Astrocyte (in vitro differentiated cells and primary cell): ENCODE results near the gene TCF20. TPM values are rescaled to one million over a fixed set of nuclear protein-coding genes. Genes with fewer than 3 reads are reported as not detected.

Experiments used
- DNase-seq: peaks from one replicate; pipeline ENCODE4 v3.0.0-alpha.2; 2010; ENCODE audit warnings: low read depth
- FAIRE-seq: peaks from 2 replicates; lab custom pipeline; 2011; peaks lifted over from hg19 to GRCh38; lab: Jason Lieb, UNC
- H2AFZ ChIP-seq: 2 replicates; pipeline ENCODE4 v1.6.0; 2012; ENCODE audit warnings: low read depth, low read length, inconsistent platforms
- H3K27ac ChIP-seq: 2 replicates; pipeline ENCODE4 v1.5.1; 2011; ENCODE audit warnings: low read depth, low read length, inconsistent platforms
- H3K27me3 ChIP-seq: 2 replicates; pipeline ENCODE4 v1.6.0; 2011; ENCODE audit warnings: low read length, inconsistent platforms; ENCODE audit not compliant: insufficient read depth
- H3K36me3 ChIP-seq: 2 replicates; pipeline ENCODE4 v1.5.1; 2011; ENCODE audit warnings: low read length, inconsistent platforms; ENCODE audit not compliant: insufficient read depth
- H3K4me1 ChIP-seq: 2 replicates; pipeline ENCODE4 v1.5.1; 2011; ENCODE audit warnings: low read length, inconsistent platforms; ENCODE audit not compliant: insufficient read depth
- H3K4me2 ChIP-seq: 2 replicates; pipeline ENCODE4 v1.6.0; 2012; ENCODE audit warnings: low read length, inconsistent platforms
- H3K4me3 ChIP-seq: 2 replicates; pipeline ENCODE4 v1.5.1; 2011; ENCODE audit warnings: low read depth, mild to moderate bottlenecking, low read length, inconsistent platforms; ENCODE audit not compliant: insufficient read depth
- H3K79me2 ChIP-seq: 2 replicates; pipeline ENCODE4 v1.6.0; 2012; ENCODE audit warnings: mild to moderate bottlenecking, low read length, inconsistent platforms; ENCODE audit not compliant: insufficient read depth
- H3K9ac ChIP-seq: 2 replicates; pipeline ENCODE4 v1.6.0; 2012; ENCODE audit warnings: mild to moderate bottlenecking, low read length, inconsistent platforms
- H3K9me3 ChIP-seq: 2 replicates; pipeline ENCODE4 v1.5.1; 2012; ENCODE audit warnings: low read depth, mild to moderate bottlenecking, low read length, inconsistent platforms; ENCODE audit not compliant: insufficient read depth
- H4K20me1 ChIP-seq: 2 replicates; pipeline ENCODE4 v1.6.0; 2012; ENCODE audit warnings: low read length, inconsistent platforms; ENCODE audit not compliant: insufficient read depth
- H3K27ac Mint-ChIP-seq: one replicate; pipeline ENCODE4 v1.8.0; 2021; ENCODE audit warnings: mild to moderate bottlenecking, mixed read lengths; ENCODE audit not compliant: unreplicated experiment
- H3K27me3 Mint-ChIP-seq: one replicate; pipeline ENCODE4 v1.8.0; 2021; ENCODE audit warnings: low read depth, mixed read lengths; ENCODE audit not compliant: unreplicated experiment
- H3K36me3 Mint-ChIP-seq: one replicate; pipeline ENCODE4 v1.8.0; 2021; ENCODE audit warnings: low read depth, mixed read lengths; ENCODE audit not compliant: unreplicated experiment
- H3K4me1 Mint-ChIP-seq: one replicate; pipeline ENCODE4 v1.8.0; 2021; ENCODE audit warnings: low read depth, mixed read lengths; ENCODE audit not compliant: unreplicated experiment
- H3K4me3 Mint-ChIP-seq: one replicate; pipeline ENCODE4 v1.8.0; 2021; ENCODE audit warnings: mild to moderate bottlenecking, moderate library complexity, mixed read lengths; ENCODE audit not compliant: unreplicated experiment
- H3K9me3 Mint-ChIP-seq: one replicate; pipeline ENCODE4 v1.8.0; 2021; ENCODE audit warnings: mild to moderate bottlenecking, mixed read lengths; ENCODE audit not compliant: unreplicated experiment
- CTCF ChIP-seq: IDR thresholded peaks from 2 replicates; pipeline ENCODE4 v1.5.1; 2011; ENCODE audit warnings: low read depth, mild to moderate bottlenecking, inconsistent platforms, low read length, moderate library complexity; ENCODE audit not compliant: insufficient read depth
- EZH2 ChIP-seq: IDR thresholded peaks from 2 replicates; pipeline ENCODE4 v1.6.1; 2012; ENCODE audit warnings: mild to moderate bottlenecking, low read length, inconsistent platforms; ENCODE audit not compliant: insufficient read depth
- total RNA-seq: library from RNA; stranded (reverse); gene quantifications from 2 replicates; pipeline ENCODE4 v1.2.1, GENCODE V29; 2021

Gene TCF20
- total RNA-seq, 1 donor from 2014 or later: 37.6 TPM

GRCh38 chr22:42287174-42287890 is 16.9 kb upstream of the TCF20 start:
- Histone ChIP-seq H3K4me2 (no peak overlapping the region), H2AFZ (no peak overlapping the region), H3K27me3 (peaks cover 29% of the 10 kb centered on the region), H3K4me3 (no peak overlapping the region), H3K79me2 (no peaks in the 10 kb centered on the region), H3K9me3 (no peaks in the 10 kb centered on the region), H4K20me1 (peaks cover 53% of the 10 kb centered on the region), H3K36me3 (no peaks in the 10 kb centered on the region), H3K27ac (no peak overlapping the region), H3K9ac (no peak overlapping the region), H3K4me1 (no peaks in the 10 kb centered on the region)
- DNase-seq: no peak
- TF ChIP-seq CTCF (no peak), EZH2 (no peak)
- no peak overlapping the region for H3K4me3 Mint-ChIP-seq
- FAIRE-seq: no peak
- H3K9me3 Mint-ChIP-seq: no peaks in the 10 kb centered on the region
- no peak overlapping the region for H3K27ac Mint-ChIP-seq
- peaks cover 2% of the 10 kb centered on the region for H3K4me1 Mint-ChIP-seq
- no peaks in the 10 kb centered on the region for H3K36me3 Mint-ChIP-seq
- H3K27me3 Mint-ChIP-seq: peaks cover 64% of the 10 kb centered on the region

GRCh38 chr22:42286205-42286604 is 15.8 kb upstream of the TCF20 start:
- Histone ChIP-seq H3K27ac (no peak overlapping the region), H4K20me1 (peaks cover 57% of the 10 kb centered on the region), H2AFZ (no peak overlapping the region), H3K9me3 (no peaks in the 10 kb centered on the region), H3K4me2 (no peak overlapping the region), H3K36me3 (no peaks in the 10 kb centered on the region), H3K9ac (no peak overlapping the region), H3K27me3 (peaks cover 32% of the 10 kb centered on the region), H3K79me2 (no peaks in the 10 kb centered on the region), H3K4me1 (no peaks in the 10 kb centered on the region), H3K4me3 (no peak overlapping the region)
- FAIRE-seq (no peak), DNase-seq (no peak)
- Mint-ChIP-seq H3K4me1 (peaks cover 2% of the 10 kb centered on the region), H3K36me3 (peaks cover 2% of the 10 kb centered on the region), H3K4me3 (no peak overlapping the region), H3K9me3 (no peaks in the 10 kb centered on the region), H3K27ac (no peak overlapping the region), H3K27me3 (peaks cover 63% of the 10 kb centered on the region)
- TF ChIP-seq EZH2 (no peak), CTCF (no peak)

GRCh38 chr22:42285604-42286003 is 15.2 kb upstream of the TCF20 start:
- H3K9me3 Mint-ChIP-seq: no peaks in the 10 kb centered on the region
- H4K20me1 ChIP-seq: peaks cover 53% of the 10 kb centered on the region
- H3K4me1 Mint-ChIP-seq: peaks cover 2% of the 10 kb centered on the region
- no peak overlapping the region for H3K27ac ChIP-seq
- no peak overlapping the region for H3K9ac ChIP-seq
- H3K4me3 Mint-ChIP-seq: no peak overlapping the region
- peaks cover 32% of the 10 kb centered on the region for H3K27me3 ChIP-seq
- H3K4me1 ChIP-seq: no peaks in the 10 kb centered on the region
- TF ChIP-seq CTCF: no peak
- no peak for TF ChIP-seq EZH2
- FAIRE-seq (no peak), DNase-seq (no peak)
- H3K36me3 ChIP-seq: no peaks in the 10 kb centered on the region
- H3K27ac Mint-ChIP-seq: no peak overlapping the region
- no peak overlapping the region for H3K4me2 ChIP-seq
- peaks cover 2% of the 10 kb centered on the region for H3K36me3 Mint-ChIP-seq
- no peak overlapping the region for H3K4me3 ChIP-seq
- H2AFZ ChIP-seq: no peak overlapping the region
- H3K9me3 ChIP-seq: no peaks in the 10 kb centered on the region
- no peaks in the 10 kb centered on the region for H3K79me2 ChIP-seq
- H3K27me3 Mint-ChIP-seq: peaks cover 66% of the 10 kb centered on the region
